Uterus (tissue), 2 donors: ENCODE results near the gene TANGO2.

Experiments used
- CTCF ChIP-seq, 4 experiments: fragments of 200-600 bp in 2 of 4; fragments of 450-650 bp in 2 of 4; sonication (generic) in 2 of 4; IDR thresholded peaks; one replicate each; pipeline ENCODE4 v1.5.1; 2016 to 2019; ENCODE audit warnings: antibody characterized with exemption in 4 of 4, mild to moderate bottlenecking in 2 of 4, moderate library complexity in 1 of 4
- POLR2A ChIP-seq, 2 donors: fragments of 450-650 bp; IDR thresholded peaks; one replicate each; pipeline ENCODE4 v1.6.1; 2016; ENCODE audit warnings: antibody characterized with exemption in 2 of 2, mild to moderate bottlenecking in 1 of 2, moderate library complexity in 1 of 2

GRCh38 chr22:19984851-19985811 lies 35.8 kb upstream of the TANGO2 start:
- no peak for TF ChIP-seq CTCF (IDR thresholded peaks at IDR 0.05)
- no peak for TF ChIP-seq POLR2A (IDR thresholded peaks at IDR 0.05)
